Left lobe of liver (tissue), 2 donors: ENCODE measurements around the gene ITGB1BP2. TPM values are rescaled to one million over a fixed set of nuclear protein-coding genes. Genes with fewer than 3 reads are reported as not detected.
"Not testable (repeated sequence)": the region's sequence is repeated elsewhere in the genome, so short reads cannot be mapped to it uniquely, and the experiment has no call there.

Experiments used
- ATAC-seq: fragments of 200-7000 bp; cut with Tn5 transposase; one replicate; pipeline ENCODE4 v1.9.1; 2020; ENCODE audit warnings: mild to moderate bottlenecking, moderate library complexity
- DNase-seq: peaks from one replicate; pipeline ENCODE4 v3.0.0-alpha.2; 2020; ENCODE audit warnings: low spot score
- total RNA-seq: library from RNA; stranded (reverse); gene quantifications from one replicate; pipeline ENCODE4 v1.2.1, GENCODE V29; 2021
- donor health status: DM: no; HTN: no; CAD: no; lungs with moderate emphysema.
- donor health status: DM: no; HTN: yes; CAD: no.

The ITGB1BP2 gene
- total RNA-seq, 1 donor from 2014 or later: 1.0 TPM

DNA sequence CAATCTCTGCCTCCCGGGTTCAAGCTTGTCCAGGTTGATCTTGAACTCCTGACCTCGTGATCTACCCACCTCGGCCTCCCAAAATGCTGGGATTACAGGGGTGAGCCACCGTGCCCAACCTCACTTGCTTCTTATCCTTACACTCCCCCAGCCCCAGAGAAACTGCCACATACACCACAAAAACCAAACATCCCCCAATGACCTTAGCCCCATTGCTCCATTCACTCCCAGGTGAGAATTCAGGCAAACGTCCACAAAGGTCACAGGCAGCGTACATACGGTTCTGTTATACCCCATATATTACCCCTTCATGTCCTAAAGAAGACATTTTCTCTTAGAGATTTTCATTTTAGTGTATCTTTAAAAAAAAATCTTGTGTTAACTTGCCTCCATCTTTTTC is 1.1 kb upstream of the ITGB1BP2 start:
- peak; percentile 62 for ATAC-seq
- DNase-seq: not testable (repeated sequence)

DNA sequence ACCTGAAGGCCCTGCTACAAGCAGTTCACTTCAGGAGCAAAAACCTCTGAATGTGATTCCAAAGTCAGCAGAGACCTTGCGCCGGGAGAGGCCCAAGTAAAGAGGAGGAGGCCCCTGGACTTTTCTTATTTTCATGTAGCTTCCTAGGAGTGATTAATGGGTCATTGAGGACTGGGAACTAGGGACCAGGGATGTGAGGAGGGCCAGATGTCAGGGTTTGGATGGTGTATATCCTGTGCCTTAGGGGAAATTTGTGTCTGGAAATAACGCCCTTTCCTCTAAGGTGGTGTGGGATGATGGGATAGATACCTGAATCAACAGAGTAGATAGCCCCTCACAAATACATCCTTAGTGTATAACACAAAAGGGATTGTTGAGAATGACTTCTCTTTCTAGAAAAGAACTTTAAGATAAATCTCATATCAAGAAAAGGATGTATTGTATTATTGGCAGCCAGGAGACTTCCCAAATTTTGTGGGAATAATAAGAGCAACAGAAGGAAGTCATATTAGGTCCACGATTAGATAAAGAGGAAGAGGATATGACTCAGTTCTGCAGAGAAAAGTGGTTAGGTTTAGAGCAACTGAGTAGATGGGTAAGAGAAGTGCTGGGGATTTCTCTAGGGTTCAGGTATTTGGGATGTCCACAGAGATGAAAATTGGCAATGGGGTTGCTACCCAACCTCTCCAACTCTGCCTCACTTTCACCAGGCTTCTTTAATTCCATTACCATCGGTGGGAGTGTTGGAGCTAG is 1.1 kb downstream of the ITGB1BP2 start:
- DNase-seq (no peak), ATAC-seq (no peak)

DNA sequence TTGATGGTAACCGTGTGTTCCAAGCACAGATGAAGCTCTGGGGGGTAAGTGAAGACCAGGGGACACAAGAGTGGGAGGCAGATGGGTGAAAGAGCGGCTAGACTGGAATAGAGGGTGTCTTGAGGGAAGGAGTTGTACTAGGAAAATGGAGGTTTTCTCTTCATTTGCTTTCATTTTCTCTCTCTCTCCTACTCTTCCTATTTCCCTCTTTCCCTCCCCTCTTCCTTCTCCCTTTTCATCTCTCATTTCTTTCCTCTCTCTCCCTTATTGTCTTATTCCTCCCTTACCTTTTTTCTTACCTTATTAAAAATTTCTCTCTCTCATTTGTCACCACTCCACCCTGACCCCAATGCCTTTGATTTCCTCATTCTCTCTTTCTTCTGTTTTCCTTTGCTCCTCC is 3.0 kb downstream of the ITGB1BP2 start:
- no peak for DNase-seq
- no peak for ATAC-seq

DNA sequence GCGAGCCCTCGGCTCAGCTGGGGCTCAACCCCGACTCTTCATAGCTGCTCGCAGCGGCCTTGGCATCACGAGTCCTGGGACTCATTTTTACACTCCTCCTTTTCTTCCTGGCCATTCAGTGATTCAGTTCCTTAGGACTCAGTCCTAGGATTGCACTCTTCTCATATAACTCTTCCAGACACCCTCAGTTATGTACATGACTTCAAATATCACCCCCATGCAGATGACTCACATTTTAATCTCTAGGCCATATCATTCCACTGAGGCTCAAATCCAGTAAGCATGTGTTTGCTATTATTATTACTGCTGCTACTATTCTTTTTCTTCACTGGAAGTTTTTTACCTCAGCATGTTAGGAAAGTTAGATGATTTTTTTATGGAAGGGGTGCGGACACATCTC is 14.4 kb downstream of the ITGB1BP2 start:
- DNase-seq: no peak
- ATAC-seq: no peak

DNA sequence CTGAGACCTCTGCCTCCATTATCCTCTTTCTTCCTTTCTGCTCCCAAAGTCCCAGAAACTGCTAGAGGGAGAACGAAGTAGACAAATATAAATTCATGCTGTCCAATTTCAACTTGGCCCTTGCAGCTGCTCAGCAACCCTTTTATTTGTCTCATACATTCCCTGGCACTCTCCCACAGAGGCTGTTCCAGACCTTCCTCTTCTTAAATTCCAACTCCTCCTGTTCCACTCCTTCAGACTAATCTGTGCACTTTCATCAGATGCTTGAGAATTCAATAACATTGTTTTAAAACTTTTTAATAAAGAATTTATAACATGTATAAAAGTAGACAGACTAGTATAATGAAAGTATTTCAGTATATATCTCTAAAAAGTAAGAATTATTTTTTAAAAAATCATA is 15.4 kb downstream of the ITGB1BP2 start:
- DNase-seq, ATAC-seq: not testable (repeated sequence)

DNA sequence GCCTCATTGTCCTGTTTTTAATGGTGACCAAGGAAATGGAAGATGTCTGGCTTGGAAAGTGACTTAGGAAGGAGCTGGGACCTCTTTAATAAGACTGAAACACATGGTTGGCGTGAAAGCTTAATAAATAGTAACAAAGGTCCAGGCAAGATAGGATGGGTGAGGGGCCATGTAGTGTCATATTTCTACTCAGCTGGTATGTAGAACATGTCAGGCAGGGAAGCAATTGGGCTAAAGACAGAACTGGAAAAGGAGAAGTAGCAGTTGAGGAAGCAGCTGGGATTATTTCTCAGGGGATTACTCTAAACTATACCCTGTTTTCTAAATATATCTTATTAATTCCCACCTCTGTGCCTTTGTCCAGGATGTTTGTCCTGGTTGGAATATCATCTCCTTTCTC is 18.6 kb downstream of the ITGB1BP2 start:
- DNase-seq (no peak), ATAC-seq (no peak)

DNA sequence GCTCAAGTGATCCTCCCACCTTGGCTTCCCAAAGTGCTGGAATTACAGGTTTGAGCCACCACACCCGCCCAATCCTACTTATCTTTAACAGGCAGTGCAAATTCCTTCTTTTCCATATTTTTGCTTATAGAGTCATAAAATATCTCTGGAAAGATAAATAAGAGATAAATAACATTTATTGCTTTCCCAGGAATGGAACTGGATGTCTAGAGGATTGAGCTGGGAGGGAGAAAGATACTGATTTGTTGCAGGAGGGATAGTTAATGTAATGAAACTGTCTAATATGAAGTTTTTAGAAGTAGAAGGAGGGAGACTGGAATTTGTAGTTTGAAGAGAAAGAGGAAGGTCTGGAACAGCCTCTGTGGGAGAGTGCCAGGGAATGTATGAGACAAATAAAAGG is 20.2 kb downstream of the ITGB1BP2 start:
- DNase-seq: no peak
- ATAC-seq: no peak

DNA sequence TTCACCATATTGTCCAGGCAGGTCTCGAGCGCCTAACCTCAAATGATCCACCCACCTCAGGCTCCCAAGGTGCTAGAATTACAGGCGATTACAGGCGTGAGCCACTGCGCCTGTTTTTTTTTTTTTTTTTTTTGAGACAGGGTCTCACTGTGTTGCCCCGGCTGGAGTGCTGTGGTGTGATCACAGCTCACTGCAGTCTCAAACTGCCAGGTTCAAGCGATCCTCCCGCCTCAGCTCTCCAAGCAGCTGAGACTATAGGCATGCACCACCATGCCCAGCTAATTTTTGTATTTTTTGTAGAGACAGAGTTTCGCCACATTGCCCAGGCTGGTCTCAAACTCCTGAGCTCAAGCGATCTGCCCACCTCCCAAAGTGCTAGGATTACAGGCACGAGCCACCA is 22.9 kb downstream of the ITGB1BP2 start:
- not testable (repeated sequence) for ATAC-seq

DNA sequence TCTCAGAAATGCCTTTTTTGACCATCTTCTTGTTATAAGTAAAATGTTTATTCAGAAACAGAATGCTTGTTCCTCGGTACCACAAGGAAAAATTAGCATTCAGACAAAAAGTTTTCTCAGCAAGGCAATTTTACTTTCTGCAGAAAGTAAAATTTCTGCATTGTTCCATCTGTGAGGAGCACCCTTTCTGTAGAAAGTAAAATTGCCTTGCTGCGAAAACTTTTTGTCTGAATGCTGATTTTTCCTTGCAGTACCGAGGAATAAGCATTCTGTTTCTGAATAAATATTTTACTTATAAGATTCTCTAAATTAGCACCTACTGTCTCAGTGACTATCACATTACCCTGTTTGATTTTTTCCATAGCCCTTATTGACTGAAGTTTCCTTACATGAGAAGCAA is 24.8 kb downstream of the ITGB1BP2 start:
- no peak for DNase-seq
- no peak for ATAC-seq

More for the DNA sequence above, 22.9 kb downstream of the ITGB1BP2 start:
- not testable (repeated sequence) for DNase-seq

DNA sequence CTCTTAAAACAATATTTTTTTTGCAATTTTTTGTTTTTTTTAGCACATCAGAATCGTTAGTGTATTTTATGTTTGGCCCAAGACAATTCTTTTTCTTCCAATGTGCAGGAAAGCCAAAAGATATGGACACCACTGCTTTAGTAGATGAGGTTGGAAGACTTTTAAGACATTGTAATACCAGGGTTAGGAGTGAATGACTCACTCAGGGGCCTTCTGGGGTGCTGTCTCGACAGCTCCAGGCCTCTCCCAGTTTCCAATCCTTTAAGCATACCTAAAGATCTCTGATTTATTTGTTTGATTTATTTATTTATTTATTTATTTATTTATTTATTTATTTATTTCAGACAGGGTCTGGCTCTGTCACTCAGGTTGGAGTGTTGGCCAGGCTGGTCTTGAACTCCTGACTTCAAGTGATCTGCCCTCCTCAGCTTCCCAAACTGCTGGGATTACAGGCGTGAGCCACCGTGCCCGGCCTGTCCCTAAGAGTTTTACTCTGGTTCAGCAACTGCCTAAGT is 47.7 kb downstream of the ITGB1BP2 start:
- DNase-seq, ATAC-seq: not testable (repeated sequence)

DNA sequence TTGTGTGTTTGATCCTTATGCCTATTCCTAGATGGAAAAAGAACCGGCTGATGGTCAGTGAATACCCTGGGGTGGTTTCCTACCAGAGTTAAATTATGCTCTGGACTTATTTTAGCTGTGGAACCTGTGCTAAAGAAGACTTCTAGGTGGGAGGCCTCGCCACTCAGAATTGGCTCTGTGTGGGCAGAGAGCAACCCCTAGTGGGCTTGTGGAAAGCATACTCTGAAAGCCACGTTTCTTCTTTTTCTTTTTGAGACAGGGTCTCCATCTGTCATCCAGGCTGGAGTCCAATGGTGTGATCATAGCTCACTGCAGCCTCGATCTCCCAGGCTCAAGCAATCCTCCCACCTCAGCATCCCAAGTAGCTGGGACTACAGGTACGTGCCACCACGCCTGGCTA is 48.3 kb downstream of the ITGB1BP2 start:
- ATAC-seq: peak; percentile 57
- DNase-seq: not testable (repeated sequence)

DNA sequence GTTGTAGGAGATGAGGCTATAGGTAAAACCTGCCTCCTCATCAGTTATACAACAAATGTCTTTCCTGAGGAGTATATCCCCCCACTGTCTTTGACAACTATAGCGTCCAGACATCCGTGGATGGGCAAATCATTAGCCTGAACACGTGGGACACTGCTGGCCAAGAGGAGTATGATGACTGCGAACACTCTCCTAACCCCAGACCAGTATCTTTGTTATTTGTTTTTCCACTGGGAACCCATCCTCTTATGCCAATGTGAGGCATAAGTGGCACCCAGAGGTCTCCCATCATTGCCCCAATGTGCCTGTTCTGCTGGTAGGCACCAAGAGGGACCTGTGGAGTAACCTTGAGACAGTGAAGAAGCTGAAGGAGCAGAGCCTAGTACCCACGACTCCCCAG is 50.9 kb downstream of the ITGB1BP2 start:
- ATAC-seq (peak; percentile 64), DNase-seq (peak; percentile 42)

Other genes starting within 250 kb of the ITGB1BP2 start
- gene SNX12, start 233.4 kb upstream of the ITGB1BP2 start, total RNA-seq: 19.4 TPM
- gene FOXO4, start 205.9 kb upstream of the ITGB1BP2 start, total RNA-seq: 13.2 TPM
- gene CXorf65, start 195.0 kb upstream of the ITGB1BP2 start, total RNA-seq: not detected
- 1.9 TPM for gene IL2RG, start 190.2 kb upstream of the ITGB1BP2 start, total RNA-seq
- gene MED12, start 183.2 kb upstream of the ITGB1BP2 start, total RNA-seq: 9.6 TPM
- 0.20 TPM for gene NLGN3, start 156.9 kb upstream of the ITGB1BP2 start, total RNA-seq
- 255 TPM for gene GJB1, start 78.5 kb upstream of the ITGB1BP2 start, total RNA-seq
- 14.8 TPM for gene ZMYM3, start 47.6 kb upstream of the ITGB1BP2 start, total RNA-seq
- 86.8 TPM for gene NONO, start 18.1 kb upstream of the ITGB1BP2 start, total RNA-seq
- gene TAF1, start 64.6 kb downstream of the ITGB1BP2 start, total RNA-seq: 13.2 TPM
- 39.5 TPM for gene OGT, start 231.4 kb downstream of the ITGB1BP2 start, total RNA-seq